Stimulated activated CD4-positive, alpha-beta T cell treated with anti-CD3 and anti-CD28 coated beads, Interleukin-4, amount 100 ng/mL, for 1 hour (primary cell): ENCODE results near the gene RBM6.
"Not testable (repeated sequence)": the region's sequence is repeated elsewhere in the genome, so short reads cannot be mapped to it uniquely, and the experiment has no call there.

ENCODE experiments used
- DNase-seq: peaks from one replicate; pipeline ENCODE4 v3.0.0-alpha.2; 2020

Gene RBM6

DNA sequence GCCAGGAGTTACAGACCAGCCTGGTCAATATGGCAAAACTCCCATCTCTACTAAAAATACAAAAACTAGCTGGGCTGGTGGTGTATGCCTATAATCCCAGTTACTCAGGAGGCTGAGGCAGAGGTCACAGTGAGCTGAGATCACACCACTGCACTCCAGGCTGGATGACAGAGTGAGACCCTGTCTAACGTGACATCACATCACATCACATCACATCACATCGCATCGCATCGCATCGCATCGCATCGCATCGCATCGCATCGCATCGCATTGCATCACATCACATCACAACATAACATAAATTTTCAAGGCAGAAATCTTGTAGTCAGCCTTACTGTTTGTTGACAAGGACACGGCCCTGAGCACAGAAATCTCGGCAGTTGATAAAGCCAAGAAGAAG is 44.4 kb downstream of the RBM6 start:
- no peak for DNase-seq

GRCh38 chr3:49992326-49992725 is 52.4 kb downstream of the RBM6 start:
- no peak for DNase-seq

DNA sequence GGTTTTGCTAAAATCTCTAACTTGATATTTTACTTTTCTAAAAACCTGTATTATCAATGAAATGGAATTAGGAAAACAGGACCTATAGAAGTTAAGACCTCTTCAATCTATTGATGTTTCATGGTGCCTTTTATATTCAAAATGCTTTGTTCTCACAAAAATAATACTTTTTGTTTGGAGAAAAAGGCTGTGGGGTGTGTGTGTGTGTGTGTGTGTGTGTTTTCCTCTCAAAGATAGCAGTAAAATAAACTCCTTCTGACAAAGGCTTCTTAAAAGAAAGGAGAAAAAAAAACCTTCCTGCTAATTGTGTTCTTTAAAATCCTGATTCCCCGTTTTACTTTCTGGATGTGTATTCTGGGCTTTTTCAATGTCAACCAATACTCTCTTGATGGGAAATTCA is 54.5 kb downstream of the RBM6 start:
- no peak for DNase-seq

- DNase-seq, result no peak
Measured at GRCh38 chr3:49996016-49996415, 56.1 kb downstream of the RBM6 start.

DNA sequence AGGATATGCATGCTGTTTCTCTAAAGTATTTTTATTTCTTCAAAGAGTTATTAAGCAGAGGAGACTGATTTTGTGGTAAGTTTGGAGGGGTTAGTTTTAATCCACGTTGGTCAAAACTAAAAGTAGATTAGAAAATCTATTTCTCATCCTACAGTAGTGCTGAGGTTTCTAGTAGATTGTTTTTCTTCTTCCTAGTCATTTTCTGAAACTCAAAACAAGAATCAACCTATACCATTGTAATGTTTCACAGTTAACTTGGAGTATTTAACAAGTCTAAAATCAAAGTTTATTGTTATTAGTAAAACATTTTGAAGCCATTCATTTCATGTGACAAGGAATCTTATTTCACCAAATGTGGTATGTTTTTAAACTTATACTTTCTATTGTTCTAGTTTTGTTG is 57.9 kb downstream of the RBM6 start:
- no peak for DNase-seq

- no peak for DNase-seq
Measured at GRCh38 chr3:49998326-49998725, 58.4 kb downstream of the RBM6 start.

DNA sequence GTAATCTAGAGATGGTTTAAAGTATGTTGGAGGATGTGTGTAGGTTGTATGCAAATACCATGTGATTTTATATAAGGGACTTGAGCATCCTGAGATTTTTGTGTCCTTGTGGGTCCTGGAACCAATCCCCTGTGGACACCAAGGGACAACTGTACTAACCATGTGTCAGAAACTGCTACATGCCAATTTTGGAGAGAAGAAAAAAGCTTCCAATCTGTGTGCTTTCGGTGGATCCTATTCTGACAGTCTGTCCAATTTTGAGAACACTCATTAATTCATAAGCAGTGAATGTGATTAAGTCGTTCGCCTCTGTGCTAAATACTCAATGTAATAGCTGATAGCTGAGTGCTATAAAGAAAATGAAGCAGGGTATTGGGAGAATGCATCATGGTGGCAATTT is 61.6 kb downstream of the RBM6 start:
- no peak for DNase-seq

- DNase-seq, result no peak
Measured at GRCh38 chr3:50003216-50003615, 63.3 kb downstream of the RBM6 start.

DNA sequence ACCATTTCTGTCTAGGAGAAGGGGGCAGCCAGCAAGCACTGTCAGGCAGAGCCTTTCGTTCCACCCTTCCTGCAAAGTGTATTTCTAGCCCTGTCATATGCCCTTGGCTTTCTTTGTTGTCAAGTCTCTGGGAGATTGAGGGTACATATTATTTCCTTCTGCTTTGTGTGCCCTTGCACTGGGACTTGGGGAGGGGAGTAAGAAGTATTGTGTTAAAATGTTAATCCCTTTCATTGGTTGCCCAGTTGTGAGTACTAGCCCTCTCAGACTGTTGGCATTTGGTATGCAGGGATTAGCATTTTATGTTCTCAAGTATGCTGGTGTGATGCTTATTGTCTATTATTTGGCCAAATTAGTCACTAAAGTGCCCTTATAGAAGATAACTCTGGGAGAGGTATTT is 63.9 kb downstream of the RBM6 start:
- no peak for DNase-seq

GRCh38 chr3:50008931-50009330 is 69.0 kb downstream of the RBM6 start:
- no peak for DNase-seq

- no peak for DNase-seq
Measured at GRCh38 chr3:50010959-50011358, 71.0 kb downstream of the RBM6 start.

- no peak for DNase-seq
Measured at GRCh38 chr3:50015918-50016317, 76.0 kb downstream of the RBM6 start.

DNA sequence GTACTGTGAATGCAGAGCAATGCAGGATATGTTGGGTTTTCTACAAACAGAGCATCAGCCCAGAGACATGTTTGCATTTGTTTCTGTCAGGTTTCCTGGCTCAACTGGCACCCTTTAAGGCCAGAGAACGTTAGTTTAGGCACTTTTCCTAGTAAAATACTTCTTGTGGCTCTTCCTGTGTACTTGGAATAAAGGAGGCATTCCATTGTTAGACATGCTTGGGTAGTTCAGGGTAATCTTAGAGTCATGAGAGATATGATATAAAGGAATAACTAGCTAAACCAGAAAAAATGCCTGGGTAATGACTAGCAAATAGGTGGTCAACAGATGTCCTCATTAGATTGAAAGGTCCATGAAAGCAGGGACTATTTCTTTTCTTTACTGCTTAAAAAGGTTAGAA is 88.4 kb downstream of the RBM6 start:
- DNase-seq, result no peak

DNA sequence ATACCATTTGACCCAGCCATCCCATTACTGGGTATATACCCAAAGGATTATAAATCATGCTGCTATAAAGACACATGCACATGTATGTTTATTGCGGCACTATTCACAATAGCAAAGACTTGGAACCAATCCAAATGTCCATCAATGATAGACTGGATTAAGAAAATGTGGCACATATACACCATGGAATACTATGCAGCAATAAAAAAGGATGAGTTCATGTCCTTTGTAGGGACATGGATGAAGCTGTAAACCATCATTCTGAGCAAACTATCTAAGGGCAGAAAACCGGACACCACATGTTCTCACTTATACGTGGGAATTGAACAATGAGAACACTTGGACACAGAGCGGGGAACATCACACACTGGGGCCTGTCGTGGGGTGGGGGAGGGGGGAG is 91.3 kb downstream of the RBM6 start:
- DNase-seq, result not testable (repeated sequence)

- DNase-seq, result no peak
Measured at GRCh38 chr3:50044976-50045375, 105.0 kb downstream of the RBM6 start.

GRCh38 chr3:50047426-50047825 is 107.5 kb downstream of the RBM6 start:
- DNase-seq, result no peak

DNA sequence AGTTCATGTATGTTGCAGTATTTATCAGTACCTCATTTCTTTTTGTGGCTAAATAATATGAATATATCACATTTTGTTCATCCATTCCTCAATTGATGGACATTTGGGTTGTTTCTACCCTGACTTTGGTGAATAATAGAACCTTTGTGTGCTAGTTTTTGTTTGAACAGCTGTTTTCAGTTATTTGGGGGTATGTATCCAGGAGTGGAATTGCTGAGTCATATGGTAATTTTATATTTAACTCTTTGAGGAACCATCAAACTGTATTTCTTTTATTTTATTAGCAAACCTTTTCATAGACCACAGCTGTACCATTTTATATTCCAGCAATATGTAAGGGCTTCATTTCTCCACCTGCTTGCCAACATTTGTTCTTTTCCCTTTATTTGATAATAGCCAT is 110.4 kb downstream of the RBM6 start:
- no peak for DNase-seq

GRCh38 chr3:50057756-50058155 is 117.8 kb downstream of the RBM6 start:
- DNase-seq, result no peak

GRCh38 chr3:50068134-50068533 is 128.2 kb downstream of the RBM6 start:
- DNase-seq, result no peak

DNA sequence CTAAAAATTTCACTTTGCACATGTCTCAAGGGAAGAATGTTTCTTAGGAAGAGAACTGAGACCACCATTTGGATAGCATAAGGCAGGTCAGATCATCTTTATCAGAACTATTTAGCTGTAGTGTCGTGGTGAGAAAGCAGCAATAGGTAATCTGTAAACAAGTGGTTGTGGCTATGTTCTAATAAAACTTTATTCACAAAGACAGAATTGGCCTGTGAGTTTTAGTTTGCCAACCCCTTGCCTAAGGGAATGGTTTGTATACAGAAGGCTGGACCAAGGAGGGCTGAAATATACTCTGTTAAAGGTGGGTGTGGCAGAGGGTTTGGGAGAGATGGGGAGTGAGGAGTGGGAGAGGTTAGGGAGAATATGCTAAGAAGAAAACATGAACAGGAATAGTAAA is 138.1 kb downstream of the RBM6 start:
- no peak for DNase-seq

- no peak for DNase-seq
Measured at GRCh38 chr3:50078622-50079021, 138.7 kb downstream of the RBM6 start.

DNA sequence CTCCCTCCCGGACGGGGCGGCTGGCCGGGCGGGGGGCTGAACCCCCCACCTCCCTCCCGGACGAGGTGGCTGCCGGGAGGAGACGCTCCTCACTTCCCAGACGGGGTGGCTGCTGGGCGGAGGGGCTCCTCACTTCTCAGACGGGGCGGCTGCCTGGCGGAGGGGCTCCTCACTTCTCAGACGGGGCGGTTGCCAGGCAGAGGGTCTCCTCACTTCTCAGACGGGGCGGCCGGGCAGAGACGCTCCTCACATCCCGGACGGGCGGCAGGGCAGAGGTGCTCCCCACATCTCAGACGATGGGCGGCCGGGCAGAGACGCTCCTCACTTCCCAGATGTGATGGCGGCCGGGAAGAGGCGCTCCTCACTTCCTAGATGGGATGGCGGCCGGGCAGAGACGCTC is 145.0 kb downstream of the RBM6 start:
- DNase-seq, result not testable (repeated sequence)

DNA sequence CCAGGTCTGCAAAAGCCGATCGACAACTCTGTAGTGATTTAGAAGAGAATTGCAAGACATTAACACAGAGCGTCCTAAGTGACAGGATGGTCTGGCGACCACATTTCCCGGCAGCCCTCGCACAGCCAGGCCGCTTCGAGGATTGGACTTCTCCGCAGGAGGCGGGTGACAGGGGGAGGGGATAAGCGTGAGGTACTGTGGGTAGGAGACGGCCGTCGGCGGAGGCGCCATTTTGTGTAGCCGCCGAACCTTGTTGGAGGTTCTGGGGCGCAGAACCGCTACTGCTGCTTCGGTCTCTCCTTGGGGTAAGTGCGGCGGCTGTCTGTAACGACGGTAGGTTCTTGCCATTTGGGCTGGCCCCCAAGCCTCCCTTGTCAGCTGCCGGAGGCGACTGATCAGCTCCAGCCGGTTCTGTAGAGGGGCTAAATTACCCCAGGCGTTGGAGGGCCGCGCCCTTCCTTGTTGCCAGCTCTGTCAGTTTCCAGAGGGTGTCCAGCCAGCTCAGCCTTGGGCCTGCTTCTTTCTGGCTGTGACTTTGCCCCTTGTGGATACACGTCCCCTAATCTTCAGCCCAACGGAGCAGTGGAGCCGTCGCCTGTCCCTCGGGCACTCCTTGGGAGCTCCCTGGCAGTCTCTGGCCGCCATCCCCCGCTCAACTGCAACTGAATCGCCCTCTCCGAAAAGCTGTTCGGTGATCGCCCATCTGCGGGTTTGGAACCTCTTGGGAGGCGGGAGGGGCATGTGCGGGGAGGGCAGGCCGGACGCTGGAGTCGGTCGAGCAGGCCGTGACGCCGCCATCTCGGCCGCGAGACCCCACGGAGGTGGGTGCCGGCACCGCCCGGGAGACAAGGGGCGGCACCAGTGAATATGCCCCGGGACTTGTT is 149.0 kb downstream of the RBM6 start, which contains the start of gene RBM5:
RBM5 (plus strand) TSS at position 195 of the 884 bp plus-strand sequence. CDS start 1,516 bp downstream, outside the sequence.
- peak; percentile 90 for DNase-seq

- no peak for DNase-seq
Measured at GRCh38 chr3:50089609-50089945, 149.6 kb downstream of the RBM6 start.

DNA sequence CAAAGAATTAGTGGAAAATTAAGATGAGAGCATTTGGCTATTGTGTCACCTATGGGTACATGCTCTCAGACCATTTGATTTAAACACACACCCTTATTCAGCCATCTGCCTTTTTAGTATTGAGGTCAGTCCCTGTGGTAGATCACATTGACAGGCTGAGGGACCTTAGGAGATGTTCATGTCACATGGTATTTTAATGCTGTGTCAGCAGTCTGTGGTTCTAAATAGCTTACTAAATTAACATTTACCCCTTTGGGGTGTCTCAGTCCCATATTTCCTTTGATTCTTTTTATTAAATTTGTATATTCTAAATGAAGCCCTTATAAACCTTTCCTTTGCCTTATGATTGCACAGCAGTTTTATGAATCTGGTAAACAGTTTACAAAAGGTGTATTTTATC is 151.0 kb downstream of the RBM6 start:
- no peak for DNase-seq
